Measurements from ENCODE around the gene TCEAL8.

TCEAL8 gene

GRCh38 chrX:103275947-103276567 lies 21.1 kb upstream of the TCEAL8 start:
- Histone ChIP-seq H3K4me1 (ENCODE audit: control insufficient read depth, low read depth, low read length) (no peaks in the 10 kb centered on the region), H3K36me3 (ENCODE audit: control insufficient read depth, insufficient read depth, low read length) (no peaks in the 10 kb centered on the region), H3K27ac (ENCODE audit: low read depth, low read length) (no peak overlapping the region), H2BK15ac (replicated peaks; ENCODE audit: low read depth) (no peak overlapping the region), H3K56ac (ENCODE audit: low read length) (no peak overlapping the region), H2BK5ac (ENCODE audit: low read length) (no peak overlapping the region), H3K4me3 (ENCODE audit: low read length) (no peak overlapping the region), H4K5ac (ENCODE audit: low read length) (no peak overlapping the region), H2BK120ac (ENCODE audit: low read depth, low read length) (no peak overlapping the region), H3K79me1 (ENCODE audit: low read length) (no peaks in the 10 kb centered on the region), H3K9ac (ENCODE audit: low read length) (no peak overlapping the region), H3K4me2 (ENCODE audit: low read length) (peak overlapping the region; percentile 18), H2AK5ac (ENCODE audit: low read length) (no peak overlapping the region), H4K8ac (ENCODE audit: low read depth, low read length) (no peak overlapping the region), H3K23ac (ENCODE audit: low read length) (no peak overlapping the region), H3K4ac (ENCODE audit: low read depth, low read length) (no peak overlapping the region), H3K79me2 (ENCODE audit: control insufficient read depth, insufficient read depth, low read length) (no peaks in the 10 kb centered on the region), H3K18ac (ENCODE audit: low read length) (no peak overlapping the region), H3K27me3 (ENCODE audit: insufficient read depth, low read length, poor library complexity) (no peaks in the 10 kb centered on the region)
- no CpG with 5 or more reads among the region's 23 CpGs for WGBS (ENCODE audit: extremely low coverage, insufficient coverage, low lambda C conversion rate)
- no peak for DNase-seq

DNA sequence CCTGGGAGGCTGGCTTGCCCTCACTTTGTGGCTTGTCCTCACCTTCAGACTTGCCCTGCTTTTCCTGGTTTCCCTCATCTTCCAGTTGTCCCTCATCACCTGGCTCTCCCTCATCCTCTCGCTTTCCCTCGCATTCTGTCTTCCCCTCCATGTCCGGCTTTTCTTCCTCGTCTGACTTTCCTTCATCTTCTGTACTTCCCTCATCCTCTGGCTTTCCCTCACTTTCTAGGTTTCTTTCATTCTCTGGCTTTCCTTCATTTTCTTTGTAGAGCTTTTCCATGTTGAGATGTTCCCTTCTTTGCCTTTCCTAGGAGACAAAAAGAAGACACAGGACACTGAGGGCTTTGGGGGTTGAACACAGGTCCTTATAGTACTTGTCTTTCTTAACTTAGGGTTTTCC lies 19.3 kb upstream of the TCEAL8 start:
- H3K4me1 ChIP-seq (ENCODE audit: control insufficient read depth, low read depth, low read length) = no peaks in the 10 kb centered on the region
- DNase-seq = no peak
- H2BK120ac ChIP-seq (ENCODE audit: low read depth, low read length) = no peak overlapping the region
- no peaks in the 10 kb centered on the region for H3K27me3 ChIP-seq (ENCODE audit: insufficient read depth, low read length, poor library complexity)
- no peak overlapping the region for H4K5ac ChIP-seq (ENCODE audit: low read length)
- no peaks in the 10 kb centered on the region for H3K79me1 ChIP-seq (ENCODE audit: low read length)
- no peak overlapping the region for H2AK5ac ChIP-seq (ENCODE audit: low read length)
- H3K56ac ChIP-seq (ENCODE audit: low read length) = no peak overlapping the region
- H2BK15ac ChIP-seq (replicated peaks; ENCODE audit: low read depth) = no peak overlapping the region
- no peak overlapping the region for H3K4ac ChIP-seq (ENCODE audit: low read depth, low read length)
- H3K36me3 ChIP-seq (ENCODE audit: control insufficient read depth, insufficient read depth, low read length) = no peaks in the 10 kb centered on the region
- H3K18ac ChIP-seq (ENCODE audit: low read length) = no peak overlapping the region
- no CpG with 5 or more reads among the region's 4 CpGs for WGBS (ENCODE audit: extremely low coverage, insufficient coverage, low lambda C conversion rate)
- no peaks in the 10 kb centered on the region for H3K79me2 ChIP-seq (ENCODE audit: control insufficient read depth, insufficient read depth, low read length)
- H4K8ac ChIP-seq (ENCODE audit: low read depth, low read length) = no peak overlapping the region
- H3K9ac ChIP-seq (ENCODE audit: low read length) = no peak overlapping the region
- H3K4me3 ChIP-seq (ENCODE audit: low read length) = no peak overlapping the region
- H2BK5ac ChIP-seq (ENCODE audit: low read length) = no peak overlapping the region
- H3K27ac ChIP-seq (ENCODE audit: low read depth, low read length) = no peak overlapping the region
- H3K23ac ChIP-seq (ENCODE audit: low read length) = no peak overlapping the region
- H3K4me2 ChIP-seq (ENCODE audit: low read length) = no peak overlapping the region

DNA sequence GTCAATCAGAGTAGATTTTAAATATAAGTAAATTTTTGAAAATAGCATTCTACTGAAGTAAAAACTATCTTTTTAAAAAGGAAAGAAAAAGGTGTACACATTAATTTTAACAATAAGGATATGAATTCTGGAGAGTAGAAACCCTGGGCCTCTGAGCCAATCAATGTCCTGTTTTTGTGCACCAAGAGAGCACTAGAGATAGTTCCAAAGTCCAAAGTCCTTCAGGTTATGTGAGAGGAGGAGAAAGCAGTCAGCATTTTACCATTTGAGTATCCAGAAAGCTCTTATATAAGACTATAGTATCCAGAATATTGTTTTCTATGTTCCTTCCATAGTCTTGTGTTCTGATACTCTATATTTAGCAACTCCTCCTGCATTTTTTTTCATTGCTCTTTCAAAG lies 3.3 kb upstream of the TCEAL8 start:
- no peak overlapping the region for H3K23ac ChIP-seq (ENCODE audit: low read length)
- H3K56ac ChIP-seq (ENCODE audit: low read length) = no peak overlapping the region
- no peak overlapping the region for H2BK120ac ChIP-seq (ENCODE audit: low read depth, low read length)
- no peak overlapping the region for H3K4ac ChIP-seq (ENCODE audit: low read depth, low read length)
- H4K8ac ChIP-seq (ENCODE audit: low read depth, low read length) = no peak overlapping the region
- no peak for DNase-seq
- H3K79me2 ChIP-seq (ENCODE audit: control insufficient read depth, insufficient read depth, low read length) = no peaks in the 10 kb centered on the region
- H3K4me1 ChIP-seq (ENCODE audit: control insufficient read depth, low read depth, low read length) = no peaks in the 10 kb centered on the region
- H3K79me1 ChIP-seq (ENCODE audit: low read length) = no peaks in the 10 kb centered on the region
- H3K36me3 ChIP-seq (ENCODE audit: control insufficient read depth, insufficient read depth, low read length) = no peaks in the 10 kb centered on the region
- H4K5ac ChIP-seq (ENCODE audit: low read length) = no peak overlapping the region
- H2BK5ac ChIP-seq (ENCODE audit: low read length) = no peak overlapping the region
- H3K9ac ChIP-seq (ENCODE audit: low read length) = no peak overlapping the region
- no peak overlapping the region for H2BK15ac ChIP-seq (replicated peaks; ENCODE audit: low read depth)
- no peak overlapping the region for H2AK5ac ChIP-seq (ENCODE audit: low read length)
- H3K4me3 ChIP-seq (ENCODE audit: low read length) = no peak overlapping the region
- no peak overlapping the region for H3K27ac ChIP-seq (ENCODE audit: low read depth, low read length)
- no peak overlapping the region for H3K18ac ChIP-seq (ENCODE audit: low read length)
- H3K4me2 ChIP-seq (ENCODE audit: low read length) = no peak overlapping the region
- no peaks in the 10 kb centered on the region for H3K27me3 ChIP-seq (ENCODE audit: insufficient read depth, low read length, poor library complexity)

DNA sequence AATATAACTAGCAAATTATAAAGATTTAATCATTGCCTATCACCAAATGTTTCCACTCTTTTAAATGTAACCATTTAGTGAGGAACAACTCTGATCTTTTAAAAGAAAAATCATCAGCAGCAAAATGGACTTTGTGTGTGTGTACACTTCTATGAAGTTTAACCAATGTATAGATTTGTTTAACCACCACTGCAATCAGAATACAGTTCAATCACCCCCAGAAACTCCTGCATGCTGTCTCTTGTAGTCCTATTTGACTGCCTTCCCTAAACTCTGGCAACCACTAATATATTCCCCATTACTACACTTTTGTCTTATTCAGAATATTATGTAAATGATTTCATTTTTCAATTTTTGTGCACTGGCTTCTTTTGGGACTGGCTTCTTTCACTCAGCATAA lies 1.7 kb upstream of the TCEAL8 start:
- no peak overlapping the region for H3K4ac ChIP-seq (ENCODE audit: low read depth, low read length)
- H3K27ac ChIP-seq (ENCODE audit: low read depth, low read length) = no peak overlapping the region
- no peak overlapping the region for H4K8ac ChIP-seq (ENCODE audit: low read depth, low read length)
- no peak overlapping the region for H2BK5ac ChIP-seq (ENCODE audit: low read length)
- H3K79me2 ChIP-seq (ENCODE audit: control insufficient read depth, insufficient read depth, low read length) = peaks cover 5% of the 10 kb centered on the region
- no peak overlapping the region for H3K18ac ChIP-seq (ENCODE audit: low read length)
- no peak overlapping the region for H3K9ac ChIP-seq (ENCODE audit: low read length)
- no peak overlapping the region for H3K4me3 ChIP-seq (ENCODE audit: low read length)
- H3K36me3 ChIP-seq (ENCODE audit: control insufficient read depth, insufficient read depth, low read length) = no peaks in the 10 kb centered on the region
- no peak overlapping the region for H2AK5ac ChIP-seq (ENCODE audit: low read length)
- no peak overlapping the region for H2BK15ac ChIP-seq (replicated peaks; ENCODE audit: low read depth)
- DNase-seq = no peak
- no peaks in the 10 kb centered on the region for H3K4me1 ChIP-seq (ENCODE audit: control insufficient read depth, low read depth, low read length)
- H3K23ac ChIP-seq (ENCODE audit: low read length) = no peak overlapping the region
- no peak overlapping the region for H3K4me2 ChIP-seq (ENCODE audit: low read length)
- no peaks in the 10 kb centered on the region for H3K27me3 ChIP-seq (ENCODE audit: insufficient read depth, low read length, poor library complexity)
- no peak overlapping the region for H2BK120ac ChIP-seq (ENCODE audit: low read depth, low read length)
- no peak overlapping the region for H4K5ac ChIP-seq (ENCODE audit: low read length)
- no peak overlapping the region for H3K56ac ChIP-seq (ENCODE audit: low read length)
- no peaks in the 10 kb centered on the region for H3K79me1 ChIP-seq (ENCODE audit: low read length)

DNA sequence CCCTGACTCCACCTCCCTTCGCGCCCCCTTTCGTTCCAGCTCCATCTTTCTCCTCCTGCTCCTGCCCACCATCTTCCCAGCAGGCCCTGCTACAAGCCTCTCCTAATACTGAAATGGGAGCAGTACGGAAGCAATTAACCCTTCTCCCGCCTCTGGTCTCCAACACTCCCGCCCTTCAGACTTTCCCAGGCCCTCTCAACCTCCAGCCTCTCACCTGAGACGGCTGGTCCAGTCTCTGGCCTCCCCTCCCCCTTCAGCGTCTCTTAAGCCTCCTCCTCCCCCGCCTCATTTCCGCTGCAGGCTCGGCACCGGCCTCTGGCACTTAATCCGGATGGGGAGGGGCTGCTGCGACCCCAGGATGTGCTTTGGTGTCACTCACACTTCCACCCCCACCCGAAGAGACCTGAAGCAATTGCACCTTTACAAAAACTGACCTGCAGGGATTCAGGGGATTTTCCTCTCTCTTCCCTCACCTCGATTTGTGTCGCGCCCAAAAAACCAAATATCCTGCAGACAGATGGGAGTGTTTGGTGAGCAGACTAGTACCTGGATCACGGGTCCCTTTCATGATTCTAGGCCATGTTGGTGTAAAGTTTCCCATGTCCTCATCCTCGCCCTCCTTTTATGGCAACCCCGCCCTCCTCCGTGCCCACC lies 657 bp downstream of the TCEAL8 start:
- Histone ChIP-seq H3K4me3 (ENCODE audit: low read length) (peak overlapping the region; percentile 69), H3K56ac (ENCODE audit: low read length) (peak overlapping the region; percentile 88), H4K5ac (ENCODE audit: low read length) (no peak overlapping the region), H3K79me2 (ENCODE audit: control insufficient read depth, insufficient read depth, low read length) (peaks cover 5% of the 10 kb centered on the region), H2AK5ac (ENCODE audit: low read length) (no peak overlapping the region), H3K36me3 (ENCODE audit: control insufficient read depth, insufficient read depth, low read length) (no peaks in the 10 kb centered on the region), H2BK5ac (ENCODE audit: low read length) (peak overlapping the region; percentile 82), H4K8ac (ENCODE audit: low read depth, low read length) (no peak overlapping the region), H3K4ac (ENCODE audit: low read depth, low read length) (peak overlapping the region; percentile 78), H3K4me1 (ENCODE audit: control insufficient read depth, low read depth, low read length) (no peaks in the 10 kb centered on the region), H3K27me3 (ENCODE audit: insufficient read depth, low read length, poor library complexity) (no peaks in the 10 kb centered on the region), H3K27ac (ENCODE audit: low read depth, low read length) (peak overlapping the region; percentile 92), H3K79me1 (ENCODE audit: low read length) (no peaks in the 10 kb centered on the region), H2BK15ac (replicated peaks; ENCODE audit: low read depth) (no peak overlapping the region), H2BK120ac (ENCODE audit: low read depth, low read length) (no peak overlapping the region), H3K9ac (ENCODE audit: low read length) (peak overlapping the region; percentile 90), H3K23ac (ENCODE audit: low read length) (peak overlapping the region; percentile 29), H3K18ac (ENCODE audit: low read length) (peak overlapping the region; percentile 78), H3K4me2 (ENCODE audit: low read length) (peak overlapping the region; percentile 33)
- WGBS (ENCODE audit: extremely low coverage, insufficient coverage, low lambda C conversion rate) = no CpG with 5 or more reads among the region's 22 CpGs
- DNase-seq = peak; percentile 98

DNA sequence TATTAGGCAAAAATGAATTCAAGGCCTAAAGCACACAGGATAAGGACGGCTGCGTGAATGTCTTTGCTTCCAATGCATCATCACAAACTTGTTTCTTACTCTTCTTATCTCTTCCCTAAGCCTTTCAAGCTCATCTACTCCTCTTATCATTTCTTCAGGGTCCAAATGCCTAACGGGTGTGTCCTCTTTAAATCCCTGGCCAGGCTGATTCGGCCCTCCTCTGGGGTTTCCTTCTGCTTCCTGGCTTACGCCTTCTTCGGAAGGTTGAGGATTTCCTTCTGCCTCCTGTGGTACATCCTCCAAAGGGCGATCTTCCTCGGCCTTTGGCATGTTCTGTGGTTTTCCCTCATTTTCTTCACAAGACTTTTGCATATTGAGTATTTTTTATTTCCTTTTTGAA lies 1.3 kb downstream of the TCEAL8 start:
- no peaks in the 10 kb centered on the region for H3K79me1 ChIP-seq (ENCODE audit: low read length)
- DNase-seq = peak; percentile 70
- no CpG with 5 or more reads among the region's 8 CpGs for WGBS (ENCODE audit: extremely low coverage, insufficient coverage, low lambda C conversion rate)
- H3K4me3 ChIP-seq (ENCODE audit: low read length) = peak overlapping the region; percentile 53
- H3K56ac ChIP-seq (ENCODE audit: low read length) = peak overlapping the region; percentile 77
- H2BK120ac ChIP-seq (ENCODE audit: low read depth, low read length) = no peak overlapping the region
- no peak overlapping the region for H2BK5ac ChIP-seq (ENCODE audit: low read length)
- peak overlapping the region; percentile 85 for H3K27ac ChIP-seq (ENCODE audit: low read depth, low read length)
- H3K4me2 ChIP-seq (ENCODE audit: low read length) = peak overlapping the region; percentile 50
- H4K5ac ChIP-seq (ENCODE audit: low read length) = no peak overlapping the region
- peak overlapping the region; percentile 76 for H3K4ac ChIP-seq (ENCODE audit: low read depth, low read length)
- H3K4me1 ChIP-seq (ENCODE audit: control insufficient read depth, low read depth, low read length) = no peaks in the 10 kb centered on the region
- no peaks in the 10 kb centered on the region for H3K27me3 ChIP-seq (ENCODE audit: insufficient read depth, low read length, poor library complexity)
- H2AK5ac ChIP-seq (ENCODE audit: low read length) = no peak overlapping the region
- no peak overlapping the region for H2BK15ac ChIP-seq (replicated peaks; ENCODE audit: low read depth)
- no peak overlapping the region for H4K8ac ChIP-seq (ENCODE audit: low read depth, low read length)
- H3K79me2 ChIP-seq (ENCODE audit: control insufficient read depth, insufficient read depth, low read length) = peaks cover 5% of the 10 kb centered on the region
- peak overlapping the region; percentile 82 for H3K9ac ChIP-seq (ENCODE audit: low read length)
- no peaks in the 10 kb centered on the region for H3K36me3 ChIP-seq (ENCODE audit: control insufficient read depth, insufficient read depth, low read length)
- no peak overlapping the region for H3K18ac ChIP-seq (ENCODE audit: low read length)
- H3K23ac ChIP-seq (ENCODE audit: low read length) = no peak overlapping the region
